Smooth muscle cell of the coronary artery (primary cell): ENCODE results near the gene NFKBIE. TPM values are rescaled to one million over a fixed set of nuclear protein-coding genes. Genes with fewer than 3 reads are reported as not detected.

Experiments used
- total RNA-seq: library from RNA; depleted of rRNA; stranded (reverse); fragments of >200 nt; gene quantifications from 2 replicates; pipeline ENCODE4 v1.2.3, GENCODE V29; 2014; ENCODE audit warnings: low replicate concordance

NFKBIE gene, protein sequence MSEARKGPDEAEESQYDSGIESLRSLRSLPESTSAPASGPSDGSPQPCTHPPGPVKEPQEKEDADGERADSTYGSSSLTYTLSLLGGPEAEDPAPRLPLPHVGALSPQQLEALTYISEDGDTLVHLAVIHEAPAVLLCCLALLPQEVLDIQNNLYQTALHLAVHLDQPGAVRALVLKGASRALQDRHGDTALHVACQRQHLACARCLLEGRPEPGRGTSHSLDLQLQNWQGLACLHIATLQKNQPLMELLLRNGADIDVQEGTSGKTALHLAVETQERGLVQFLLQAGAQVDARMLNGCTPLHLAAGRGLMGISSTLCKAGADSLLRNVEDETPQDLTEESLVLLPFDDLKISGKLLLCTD
- 1.5 and 4.8 TPM in 2 replicates for total RNA-seq

DNA sequence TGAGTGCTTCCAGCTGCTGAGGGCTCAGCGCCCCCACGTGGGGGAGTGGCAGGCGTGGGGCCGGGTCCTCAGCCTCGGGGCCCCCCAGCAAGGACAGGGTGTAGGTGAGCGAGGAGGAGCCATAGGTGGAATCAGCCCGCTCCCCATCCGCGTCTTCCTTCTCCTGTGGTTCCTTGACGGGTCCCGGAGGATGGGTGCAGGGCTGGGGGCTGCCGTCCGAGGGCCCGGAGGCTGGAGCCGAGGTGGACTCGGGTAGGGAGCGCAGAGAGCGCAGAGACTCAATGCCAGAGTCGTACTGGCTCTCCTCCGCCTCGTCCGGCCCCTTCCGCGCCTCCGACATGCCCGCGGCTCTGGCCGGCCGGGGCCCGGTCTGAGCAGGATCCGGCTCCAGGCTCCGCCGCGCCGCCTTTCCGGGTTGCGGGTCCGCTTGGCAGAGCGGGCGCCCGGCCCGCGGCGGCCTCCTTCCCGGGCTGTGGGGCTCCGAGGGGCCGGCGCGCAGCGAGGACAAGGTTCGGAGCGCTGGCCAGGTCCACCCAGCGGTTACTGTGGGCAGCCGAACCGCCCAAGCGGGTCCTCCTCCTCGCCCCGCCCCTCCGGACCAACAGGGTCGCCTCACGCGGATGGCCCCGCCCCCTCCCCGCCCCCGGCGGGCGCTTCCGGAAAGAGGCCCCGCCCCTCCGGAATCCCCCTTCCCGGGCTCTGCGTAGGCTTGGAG is at the start of gene NFKBIE:
NFKBIE (minus strand) TSS at position 545 of the 715 bp plus-strand sequence; CDS start at position 340, 205 bp downstream.

DNA sequence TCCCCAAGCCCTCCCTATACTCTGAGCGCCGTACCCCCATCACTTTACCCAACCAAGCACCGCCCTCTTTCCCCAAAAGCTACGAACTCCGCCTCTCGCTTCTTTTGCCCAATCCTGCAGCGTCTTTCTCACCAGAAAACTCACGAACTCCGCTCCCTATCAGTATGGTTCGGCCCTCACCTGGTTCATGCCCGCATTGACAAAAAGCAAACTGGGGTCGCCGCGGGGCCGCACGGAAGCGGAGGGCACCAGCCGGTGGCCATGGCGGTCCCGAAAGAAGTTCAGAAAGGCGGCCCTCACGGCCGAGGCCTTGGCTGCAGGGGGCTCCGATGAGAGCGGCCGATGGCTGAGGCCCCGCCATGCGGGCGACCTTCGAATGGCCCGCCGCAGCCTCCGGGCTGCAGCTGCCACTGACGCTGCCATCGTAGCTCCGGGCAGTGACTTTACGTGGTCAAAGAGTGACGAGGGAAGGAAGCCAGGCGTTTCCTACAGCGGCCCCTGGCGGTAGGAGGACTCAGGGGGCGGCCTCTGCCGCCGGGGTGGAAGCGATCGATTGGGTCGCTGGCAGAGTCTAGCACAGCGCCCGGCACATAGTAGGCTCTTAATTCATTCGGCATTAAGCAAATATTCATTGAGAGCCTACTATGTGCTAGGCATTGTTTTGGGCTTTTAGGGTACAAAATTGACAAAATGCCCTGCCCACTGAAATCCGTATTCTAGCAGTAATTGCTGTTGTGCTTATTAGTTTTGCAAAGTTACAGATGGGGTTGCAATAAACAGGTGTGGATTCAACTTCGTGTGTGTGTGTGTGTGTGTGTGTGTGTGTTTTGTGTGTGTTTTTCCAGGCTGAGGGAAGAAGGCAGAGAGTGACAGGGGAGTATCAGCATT is 47.8 kb upstream of the NFKBIE start, which contains the start of gene AARS2:
AARS2 (minus strand) TSS at position 447 of the 888 bp plus-strand sequence; CDS start at position 423, 24 bp downstream.

DNA sequence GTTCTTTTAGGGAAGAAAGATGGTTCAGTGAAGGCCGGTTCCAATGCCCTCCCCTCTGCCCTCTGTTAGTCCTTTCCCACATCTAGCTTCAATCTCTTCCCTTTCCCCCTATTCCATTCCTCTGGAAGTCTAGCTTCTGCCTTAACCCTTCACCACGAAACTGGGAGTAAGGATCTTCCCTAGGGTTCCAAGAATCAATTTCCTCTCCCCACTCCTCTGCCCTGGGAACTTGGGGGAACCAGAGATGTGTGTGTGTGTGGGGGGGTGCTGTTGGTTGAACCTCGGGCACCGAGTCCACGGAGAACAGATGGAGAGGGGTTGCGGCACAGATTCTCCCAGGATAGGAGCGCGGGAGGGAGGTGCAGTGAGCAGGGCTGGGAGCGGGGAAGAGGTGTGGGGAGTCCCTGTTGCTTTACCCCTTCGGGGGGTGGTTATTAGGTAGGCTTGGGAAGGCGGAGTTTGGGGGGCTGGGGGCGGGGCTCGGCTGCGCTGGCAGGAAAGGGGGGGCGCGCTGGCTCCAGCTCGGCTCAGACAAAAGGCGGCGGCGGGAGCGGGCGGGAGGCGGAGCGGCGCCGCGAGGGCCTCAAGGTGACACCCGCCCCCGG is 4.7 kb upstream of the NFKBIE start, which contains the start of gene TMEM151B:
TMEM151B (plus strand) TSS at position 530 of the 605 bp plus-strand sequence. CDS start 293 bp downstream, outside the sequence.

DNA sequence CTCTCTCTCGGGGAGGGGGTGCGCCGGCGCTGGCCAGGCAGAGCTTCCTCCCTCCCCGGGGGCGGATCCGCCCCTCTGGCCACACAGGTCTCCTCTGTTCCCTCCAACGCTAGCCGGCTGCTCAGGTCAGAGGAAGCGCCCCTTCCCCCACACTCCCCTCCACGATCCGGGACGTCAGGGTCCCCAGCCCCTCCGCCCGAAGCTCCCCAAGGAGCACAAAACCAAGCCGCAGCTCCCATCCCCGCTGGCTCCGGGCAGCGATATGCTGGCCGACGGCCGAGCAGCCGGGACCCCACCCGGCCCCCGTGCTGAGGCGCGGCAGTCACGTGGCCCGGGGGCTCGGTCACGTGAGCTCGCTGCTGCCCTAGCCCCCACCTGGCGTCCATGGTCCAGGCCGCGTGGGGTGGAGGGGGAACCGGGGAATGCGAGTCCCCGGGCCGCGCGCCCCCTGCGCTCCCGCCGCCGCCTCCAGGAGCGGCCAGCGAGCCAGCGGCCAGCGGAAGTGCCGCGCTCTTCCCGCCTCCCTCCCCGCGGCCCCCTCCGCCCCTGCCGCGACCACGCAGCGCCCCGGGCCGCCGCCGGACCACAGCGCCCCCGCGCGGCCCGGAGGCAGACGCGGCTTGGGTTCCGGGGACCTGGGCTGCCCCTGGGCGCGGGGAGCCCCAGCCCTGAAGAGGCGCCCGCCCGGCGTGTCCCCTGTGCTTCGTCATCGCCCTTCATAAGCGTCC is 8.2 kb downstream of the NFKBIE start, which contains the start of gene SLC35B2:
SLC35B2 (minus strand) TSS at position 504 of the 728 bp plus-strand sequence; CDS start at position 386, 118 bp downstream.

DNA sequence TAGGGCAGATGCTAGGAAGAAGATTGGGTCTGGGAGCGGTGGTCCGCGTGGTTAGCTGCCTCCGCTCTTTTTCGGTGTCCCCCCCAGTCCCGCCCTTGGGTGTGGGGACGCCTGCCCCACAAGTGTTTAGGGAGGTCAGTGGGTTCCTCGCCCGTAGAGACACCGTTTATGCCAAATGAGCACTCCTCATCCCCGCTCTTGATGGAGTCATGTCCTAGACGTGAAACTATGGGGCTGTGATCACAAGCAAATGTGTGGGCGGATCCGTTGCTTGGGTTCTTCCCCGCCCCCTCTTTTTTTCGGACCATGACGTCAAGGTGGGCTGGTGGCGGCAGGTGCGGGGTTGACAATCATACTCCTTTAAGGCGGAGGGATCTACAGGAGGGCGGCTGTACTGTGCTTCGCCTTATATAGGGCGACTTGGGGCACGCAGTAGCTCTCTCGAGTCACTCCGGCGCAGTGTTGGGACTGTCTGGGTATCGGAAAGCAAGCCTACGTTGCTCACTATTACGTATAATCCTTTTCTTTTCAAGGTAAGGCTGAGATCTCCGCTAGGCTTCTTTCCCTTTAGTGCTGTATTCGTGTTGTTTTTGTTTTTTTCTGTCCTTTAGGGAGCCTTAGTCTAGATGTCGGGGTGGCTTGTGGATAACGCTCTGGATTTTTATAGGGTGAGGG is 18.6 kb downstream of the NFKBIE start, which contains the start of gene HSP90AB1:
HSP90AB1 (plus strand) TSS at position 439 of the 675 bp plus-strand sequence. CDS start 1,529 bp downstream, outside the sequence.

DNA sequence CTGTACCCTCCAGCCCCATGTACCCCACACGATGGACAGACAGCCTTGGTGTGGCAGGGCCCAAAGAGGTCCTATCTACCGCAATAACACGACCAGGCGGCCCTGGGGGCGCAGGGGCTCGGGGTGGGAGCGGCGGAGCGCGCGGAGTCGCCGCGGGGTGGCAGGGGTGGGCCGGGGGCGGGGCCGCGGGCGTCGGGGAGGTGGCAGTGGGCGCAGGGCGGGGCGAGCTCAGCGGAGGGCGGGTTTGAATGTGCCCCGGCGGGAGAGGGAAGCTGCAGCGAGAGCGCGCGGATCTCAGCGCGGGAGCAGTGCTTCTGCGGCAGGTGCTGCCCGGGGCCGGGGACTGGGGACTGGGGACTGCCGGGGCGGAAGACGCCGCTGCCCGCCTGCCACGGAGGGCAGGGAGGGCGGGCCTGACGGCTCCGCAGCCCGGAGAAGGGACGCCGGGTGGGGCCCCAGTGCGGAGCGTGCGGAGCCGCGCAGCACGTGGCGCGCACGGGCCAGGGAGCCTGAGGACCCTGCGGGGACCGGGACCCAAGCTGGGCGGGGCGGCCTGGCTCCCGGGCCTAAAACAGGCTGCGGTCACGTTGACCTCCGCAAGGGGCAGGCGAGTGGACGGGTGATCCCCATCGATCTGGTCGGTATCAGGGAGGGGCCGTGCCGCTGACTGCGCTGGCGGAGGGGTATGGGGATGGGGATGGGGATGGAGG is 41.9 kb downstream of the NFKBIE start, which contains the start of gene SLC29A1:
SLC29A1 (plus strand) TSS at position 277 of the 710 bp plus-strand sequence. CDS start 3,719 bp downstream, outside the sequence.

DNA sequence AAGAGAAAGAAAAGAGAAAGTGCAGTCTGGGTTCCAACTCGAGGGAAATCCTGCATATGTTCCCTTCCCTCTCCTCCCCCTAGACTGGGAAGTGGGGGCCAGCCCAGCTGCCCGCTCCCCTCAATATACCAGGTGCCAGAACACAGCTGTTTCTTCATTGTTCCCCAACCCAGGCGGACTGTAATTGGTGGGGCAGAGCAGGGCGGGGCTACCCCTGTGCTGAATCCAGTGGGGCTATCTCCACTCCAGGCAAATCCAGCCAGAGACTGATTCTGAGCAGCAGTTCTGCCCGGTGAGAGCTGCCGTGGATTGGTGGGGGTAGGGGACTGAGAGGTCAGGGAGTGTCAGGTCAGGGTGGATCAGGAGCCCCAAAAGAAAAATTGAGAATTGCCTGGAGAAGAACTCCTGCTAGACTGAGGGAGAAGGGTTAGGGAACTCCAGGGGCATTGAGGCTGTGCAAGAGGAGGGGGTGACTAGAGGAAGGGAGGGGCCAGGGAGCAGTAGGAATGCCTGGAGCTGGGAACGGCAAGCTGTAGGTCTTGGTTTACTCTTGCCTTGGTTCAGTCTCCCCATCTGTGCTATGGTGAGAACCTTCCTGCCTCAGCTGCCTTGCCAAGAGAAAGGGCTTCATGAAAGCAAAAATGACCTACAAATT is 48.5 kb downstream of the NFKBIE start, which contains the start of gene MYMX:
MYMX (plus strand) TSS at position 250 of the 655 bp plus-strand sequence. CDS start 546 bp downstream, outside the sequence.

Other genes with a start within 250 kb of the NFKBIE start
- gene MRPL14, start 138.1 kb downstream of the NFKBIE start, total RNA-seq = 23.5 and 52.8 TPM in 2 replicates
- gene TMEM63B, start 138.0 kb downstream of the NFKBIE start, total RNA-seq = 14.3 and 24.2 TPM in 2 replicates
- gene CAPN11, start 106.7 kb downstream of the NFKBIE start, total RNA-seq = not detected in 2 replicates
- 0.12 TPM in 1 of 2 replicates, not detected in the other for gene MYMX, start 48.6 kb downstream of the NFKBIE start, total RNA-seq
- 12.3 and 14.6 TPM in 2 replicates for gene SLC29A1, start 42.0 kb downstream of the NFKBIE start, total RNA-seq
- 367 and 497 TPM in 2 replicates for gene HSP90AB1, start 18.4 kb downstream of the NFKBIE start, total RNA-seq
- gene SLC35B2, start 8.0 kb downstream of the NFKBIE start, total RNA-seq = 38.3 and 79.5 TPM in 2 replicates
- not detected in 2 replicates for gene TMEM151B, start 4.9 kb upstream of the NFKBIE start, total RNA-seq
- 13.1 and 14.4 TPM in 2 replicates for gene AARS2, start 47.8 kb upstream of the NFKBIE start, total RNA-seq
- gene SPATS1, start 77.1 kb upstream of the NFKBIE start, total RNA-seq = not detected in 2 replicates
- gene CDC5L, start 122.2 kb upstream of the NFKBIE start, total RNA-seq = 11.3 and 18.1 TPM in 2 replicates